ENCODE measurements around the gene SAMD4B. TPM values are rescaled to one million over a fixed set of nuclear protein-coding genes. Genes with fewer than 3 reads are reported as not detected.

Gene SAMD4B
- total and polyA plus RNA-seq, 2 of the 8 experiments (the other 6 are each of a cell fraction or from before 2014, with no cell fraction given): 137 to 158 TPM

DNA sequence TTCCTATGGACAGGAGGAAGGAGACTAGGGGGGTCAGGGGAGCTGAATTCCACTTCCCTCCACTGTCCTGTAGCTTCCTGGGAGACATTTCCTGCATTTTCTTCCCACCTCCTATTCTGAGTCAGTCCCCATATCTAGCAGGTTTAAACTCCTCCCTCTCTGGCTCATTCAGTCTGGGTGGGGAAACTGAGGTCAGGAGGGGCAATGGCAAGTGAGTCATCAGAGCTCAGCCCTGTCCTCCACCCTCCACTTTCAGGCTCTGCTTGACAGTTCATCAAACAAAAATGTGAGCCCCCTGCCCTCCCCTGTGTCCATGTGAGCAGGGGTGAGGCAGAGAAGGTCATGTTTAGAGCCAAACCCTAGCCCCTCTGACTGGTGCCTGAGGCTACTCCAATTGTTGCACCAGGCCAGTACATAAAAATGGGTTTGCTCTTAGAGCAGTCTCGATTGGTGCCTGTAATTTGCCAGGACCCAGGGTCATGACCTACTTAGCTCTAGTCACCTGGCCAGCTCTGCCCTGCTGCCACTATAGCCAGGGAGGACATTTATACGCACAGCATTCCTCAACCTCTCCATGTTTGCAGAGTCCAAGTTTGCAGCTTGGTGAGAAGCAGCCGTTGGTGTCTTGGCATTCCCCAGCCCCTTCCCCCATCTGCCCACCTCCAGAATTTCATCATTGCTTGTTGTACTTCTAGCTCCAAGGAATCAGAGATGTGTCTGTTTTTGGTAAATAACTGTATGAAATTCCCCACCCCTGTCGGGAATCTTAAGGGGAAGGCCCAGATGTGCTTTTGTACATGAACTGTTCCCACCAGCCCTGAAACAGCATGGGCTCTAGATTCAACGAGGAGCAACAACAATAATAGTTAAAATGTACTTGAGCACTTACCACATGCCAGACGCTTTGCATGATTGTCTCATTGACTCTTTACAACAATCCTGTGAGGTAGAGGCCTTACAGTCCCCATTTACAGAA lies 20.7 kb downstream of the SAMD4B start:
- H3K79me2 ChIP-seq (ENCODE audit: control insufficient read depth in 1 of 2, insufficient read depth in 2 of 2, low read length in 2 of 2): no peaks in the 10 kb centered on the region
- no peak overlapping the region for H3K9ac ChIP-seq (replicated peaks in 1 of 4; ENCODE audit: extremely low read depth in 1 of 4, low read depth in 3 of 4, low read length in 3 of 4)
- no peaks in the 10 kb centered on the region for H3K9me3 ChIP-seq (ENCODE audit: insufficient read depth in 2 of 2, low read depth in 1 of 2, low read length in 1 of 2)
- no peaks in the 10 kb centered on the region for H3K4me1 ChIP-seq (replicated peaks in 1 of 4; ENCODE audit: control insufficient read depth in 3 of 4, insufficient read depth in 4 of 4, low read length in 3 of 4)
- FAIRE-seq (no peak), DNase-seq (ENCODE audit: low read depth in 1 of 2, low spot score in 2 of 2) (no peak)
- CTCF ChIA-PET (ENCODE audit: partially characterized antibody): interaction anchor here (0.8 to 1.3 kb wide), 5 partner anchors 9 to 49 kb away, joined by 3 to 4 read pairs (median 4); no protein-coding TSS in a partner anchor
- H2BK120ac ChIP-seq (replicated peaks; ENCODE audit: low read depth, low read length): no peak overlapping the region
- no peak for TF ChIP-seq HDAC6 (IDR thresholded peaks at IDR 0.05; ENCODE audit: low read depth, low read length)
- H4K20me1 ChIP-seq (replicated peaks in 1 of 2; ENCODE audit: control insufficient read depth in 1 of 2, insufficient read depth in 2 of 2, low read length in 2 of 2): peaks cover 6 to 11% of the 10 kb centered on the region in 2 experiments
- no peak overlapping the region for H2BK20ac ChIP-seq (ENCODE audit: low read length)
- H2BK5ac ChIP-seq (ENCODE audit: low read depth, low read length): no peak overlapping the region
- no peak overlapping the region for H3K56ac ChIP-seq (replicated peaks; ENCODE audit: insufficient read length, low read depth, low read length)
- H3K79me1 ChIP-seq (ENCODE audit: low read depth, low read length): no peaks in the 10 kb centered on the region; the same call in 1 of the 2 replicates
- H3K4me2 ChIP-seq (ENCODE audit: insufficient read depth in 1 of 2, low read depth in 2 of 2, low read length in 2 of 2): no peak overlapping the region
- no peak overlapping the region for H3K18ac ChIP-seq (ENCODE audit: extremely low read depth, low read length)
- H2AK5ac ChIP-seq (ENCODE audit: low read depth, low read length): no peak overlapping the region
- H3K36me3 ChIP-seq (ENCODE audit: control insufficient read depth in 2 of 4, insufficient read depth in 4 of 4, low read length in 3 of 4): peaks cover 4 to 30% (median 23%) of the 10 kb centered on the region in 4 experiments; a peak in 7 of 8 replicates
- H2AFZ ChIP-seq (ENCODE audit: low read length): no peak overlapping the region
- no peak overlapping the region for H2BK12ac ChIP-seq (ENCODE audit: low read depth, low read length)
- no peak overlapping the region for H3K27ac ChIP-seq (ENCODE audit: low read depth, low read length)
- H3K4me3 ChIP-seq (ENCODE audit: extremely low read depth in 1 of 4, insufficient read depth in 2 of 4, low read depth in 3 of 4, low read length in 4 of 4): no peak overlapping the region
- H4K5ac ChIP-seq (ENCODE audit: insufficient read length, low read depth, low read length): no peak overlapping the region
- no peak overlapping the region for H4K91ac ChIP-seq (replicated peaks; ENCODE audit: insufficient read length, low read length)
- POLR2A ChIA-PET (ENCODE audit: partially characterized antibody): interaction anchor here (0.6 to 4.5 kb wide), 11 partner anchors 10 to 346 kb away, joined by 3 to 25 read pairs (median 4); partner anchors contain the start of genes MED29 and PAF1
- H3K23me2 ChIP-seq (ENCODE audit: low read depth, low read length): no peaks in the 10 kb centered on the region
- 90% methylated on average over 6 of the region's 6 CpGs; no CpG with 5 or more reads in 1 of the 2 experiments for WGBS, 2 experiments (ENCODE audit: extremely low coverage in 1 of 2, insufficient coverage in 1 of 2, insufficient read length in 1 of 2, insufficient replicate concordance in 2 of 2, low coverage in 1 of 2, low lambda C conversion rate in 2 of 2, missing lambda C conversion rate in 1 of 2)
- H3K4ac ChIP-seq (replicated peaks; ENCODE audit: insufficient read length, low read depth, low read length): no peak overlapping the region
- no peaks in the 10 kb centered on the region for H3K27me3 ChIP-seq (replicated peaks in 1 of 4; ENCODE audit: control insufficient read depth in 3 of 4, extremely low read depth in 1 of 4, insufficient read depth in 3 of 4, low read length in 3 of 4)
- no peak overlapping the region for H3K23ac ChIP-seq (ENCODE audit: insufficient read length)
- no peak overlapping the region for H4K8ac ChIP-seq (ENCODE audit: extremely low read depth, insufficient read depth, low read length)
- H2BK15ac ChIP-seq (ENCODE audit: low read length): no peak overlapping the region
- no peak overlapping the region for H3K14ac ChIP-seq (ENCODE audit: insufficient read length)

Measured in H1 (cell line).